ENCODE data around the gene CIZ1.

Gene CIZ1

GRCh38 chr9:128175726-128176125 lies 15.6 kb downstream of the CIZ1 start:
- no peak for TF ChIP-seq MYC (IDR thresholded peaks at IDR 0.05; ENCODE audit: low read depth, low read length)
- TF ChIP-seq, protein P1, sequence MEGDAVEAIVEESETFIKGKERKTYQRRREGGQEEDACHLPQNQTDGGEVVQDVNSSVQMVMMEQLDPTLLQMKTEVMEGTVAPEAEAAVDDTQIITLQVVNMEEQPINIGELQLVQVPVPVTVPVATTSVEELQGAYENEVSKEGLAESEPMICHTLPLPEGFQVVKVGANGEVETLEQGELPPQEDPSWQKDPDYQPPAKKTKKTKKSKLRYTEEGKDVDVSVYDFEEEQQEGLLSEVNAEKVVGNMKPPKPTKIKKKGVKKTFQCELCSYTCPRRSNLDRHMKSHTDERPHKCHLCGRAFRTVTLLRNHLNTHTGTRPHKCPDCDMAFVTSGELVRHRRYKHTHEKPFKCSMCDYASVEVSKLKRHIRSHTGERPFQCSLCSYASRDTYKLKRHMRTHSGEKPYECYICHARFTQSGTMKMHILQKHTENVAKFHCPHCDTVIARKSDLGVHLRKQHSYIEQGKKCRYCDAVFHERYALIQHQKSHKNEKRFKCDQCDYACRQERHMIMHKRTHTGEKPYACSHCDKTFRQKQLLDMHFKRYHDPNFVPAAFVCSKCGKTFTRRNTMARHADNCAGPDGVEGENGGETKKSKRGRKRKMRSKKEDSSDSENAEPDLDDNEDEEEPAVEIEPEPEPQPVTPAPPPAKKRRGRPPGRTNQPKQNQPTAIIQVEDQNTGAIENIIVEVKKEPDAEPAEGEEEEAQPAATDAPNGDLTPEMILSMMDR (IDR thresholded peaks at IDR 0.05; ENCODE audit: low read depth, low read length), result no peak
- TF ChIP-seq POLR2A (IDR thresholded peaks at IDR 0.05; ENCODE audit: extremely low read depth, insufficient read length), result no peak
- TF ChIP-seq, protein P2, sequence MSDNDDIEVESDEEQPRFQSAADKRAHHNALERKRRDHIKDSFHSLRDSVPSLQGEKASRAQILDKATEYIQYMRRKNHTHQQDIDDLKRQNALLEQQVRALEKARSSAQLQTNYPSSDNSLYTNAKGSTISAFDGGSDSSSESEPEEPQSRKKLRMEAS (IDR thresholded peaks at IDR 0.05; ENCODE audit: low read depth, low read length), result no peak
- DNase-seq (ENCODE audit: low read depth), result no peak
- no peak overlapping the region for H3K4me3 ChIP-seq (ENCODE audit: low read depth, low read length)

DNA sequence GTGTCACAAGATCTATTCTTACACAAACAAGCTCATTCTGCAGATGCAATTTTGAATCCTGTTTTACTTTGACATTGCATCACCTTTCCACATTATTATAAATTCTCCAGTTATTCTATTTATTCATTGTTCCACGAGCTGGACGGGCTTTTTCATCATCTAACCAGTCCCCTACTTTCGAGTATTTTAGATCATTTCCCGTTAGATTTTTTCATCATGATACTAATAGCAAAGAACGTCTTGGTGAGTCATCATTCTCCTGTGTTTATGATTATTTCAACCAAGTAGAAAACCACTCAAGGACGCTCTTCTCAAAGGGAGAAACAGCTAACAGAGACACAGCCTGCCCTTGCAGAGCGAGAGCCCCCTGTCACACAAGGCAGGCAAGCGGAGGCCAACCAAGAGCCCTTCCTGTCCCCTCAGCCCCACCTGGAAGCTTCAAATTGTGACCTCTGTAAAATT lies 16.2 kb downstream of the CIZ1 start:
- TF ChIP-seq, protein P2 (IDR thresholded peaks at IDR 0.05; ENCODE audit: low read depth, low read length), result no peak
- TF ChIP-seq POLR2A (IDR thresholded peaks at IDR 0.05; ENCODE audit: extremely low read depth, insufficient read length) (no peak), MYC (IDR thresholded peaks at IDR 0.05; ENCODE audit: low read depth, low read length) (no peak)
- TF ChIP-seq, protein P1 (IDR thresholded peaks at IDR 0.05; ENCODE audit: low read depth, low read length), result no peak
- no peak overlapping the region for H3K4me3 ChIP-seq (ENCODE audit: low read depth, low read length)
- no peak for DNase-seq (ENCODE audit: low read depth)

GRCh38 chr9:128174062-128174461 lies 17.3 kb downstream of the CIZ1 start:
- no peak overlapping the region for H3K4me3 ChIP-seq (ENCODE audit: low read depth, low read length)
- no peak for DNase-seq (ENCODE audit: low read depth)
- TF ChIP-seq, protein P1 (IDR thresholded peaks at IDR 0.05; ENCODE audit: low read depth, low read length), result no peak
- TF ChIP-seq MYC (IDR thresholded peaks at IDR 0.05; ENCODE audit: low read depth, low read length) (no peak), POLR2A (IDR thresholded peaks at IDR 0.05; ENCODE audit: extremely low read depth, insufficient read length) (no peak)
- TF ChIP-seq, protein P2 (IDR thresholded peaks at IDR 0.05; ENCODE audit: low read depth, low read length), result no peak

DNA sequence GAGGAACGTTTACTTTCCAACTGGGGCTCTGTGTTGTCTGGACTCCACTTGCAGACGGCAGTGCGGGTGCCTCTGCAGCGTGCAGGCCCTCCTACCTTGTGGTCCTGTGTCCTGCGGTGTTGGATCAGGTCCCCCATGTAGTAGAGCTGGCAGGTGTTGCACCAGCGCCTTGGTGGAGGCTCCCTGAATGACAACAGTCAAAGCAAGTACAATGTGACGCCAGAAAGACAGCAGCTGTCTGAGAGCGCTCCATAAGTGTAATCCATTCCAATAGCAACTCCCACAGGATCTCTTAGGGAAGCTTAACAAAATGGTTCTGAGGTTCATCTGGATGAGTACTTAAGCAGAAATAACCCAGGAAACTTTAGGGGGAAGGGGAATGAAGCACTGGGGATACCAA lies 21.4 kb downstream of the CIZ1 start:
- DNase-seq (ENCODE audit: low read depth), result no peak
- H3K4me3 ChIP-seq (ENCODE audit: low read depth, low read length), result no peak overlapping the region
- TF ChIP-seq POLR2A (IDR thresholded peaks at IDR 0.05; ENCODE audit: extremely low read depth, insufficient read length) (no peak), MYC (IDR thresholded peaks at IDR 0.05; ENCODE audit: low read depth, low read length) (no peak)
- TF ChIP-seq, protein P2 (IDR thresholded peaks at IDR 0.05; ENCODE audit: low read depth, low read length), result no peak
- TF ChIP-seq, protein P1 (IDR thresholded peaks at IDR 0.05; ENCODE audit: low read depth, low read length), result no peak

GRCh38 chr9:128169492-128169891 lies 21.9 kb downstream of the CIZ1 start:
- DNase-seq (ENCODE audit: low read depth), result no peak
- H3K4me3 ChIP-seq (ENCODE audit: low read depth, low read length), result no peak overlapping the region
- TF ChIP-seq, protein P1 (IDR thresholded peaks at IDR 0.05; ENCODE audit: low read depth, low read length), result no peak
- TF ChIP-seq, protein P2 (IDR thresholded peaks at IDR 0.05; ENCODE audit: low read depth, low read length), result no peak
- TF ChIP-seq POLR2A (IDR thresholded peaks at IDR 0.05; ENCODE audit: extremely low read depth, insufficient read length) (no peak), MYC (IDR thresholded peaks at IDR 0.05; ENCODE audit: low read depth, low read length) (no peak)

All from NB4 (cell line).